T-helper 2 cell treated with Interferon-gamma antibody and Interleukin-4, amounts not matched to agents 100 ng/mL and 5 ng/mL, for 36 hours (primary cell): ENCODE data around the gene KRTAP19-3. TPM values are rescaled to one million over a fixed set of nuclear protein-coding genes. Genes with fewer than 3 reads are reported as not detected.

Experiments
- intact Hi-C: fragments of 100-400 bp; cut with micrococcal nuclease; formaldehyde crosslinking; loops from one replicate; pipeline ENCODE4 v1.15.1; 2023
- total RNA-seq: library from RNA; stranded (reverse); gene quantifications from 2 replicates; pipeline ENCODE4 v1.2.3, GENCODE V29; 2022

The KRTAP19-3 gene
- total RNA-seq: not detected in 2 replicates

GRCh38 chr21:30491963-30492428 lies at the start of gene KRTAP19-3:
TSS of gene KRTAP19-3 (minus strand) at chr21:30492013. CDS start at chr21:30491957, 56 bp downstream.
- intact Hi-C loops: no loop called here

- intact Hi-C loops: no loop called here
These were observed 27.1 kb upstream of the KRTAP19-3 start for GRCh38 chr21:30518876-30519275.

- intact Hi-C loops: no loop called here
These were observed 23.9 kb upstream of the KRTAP19-3 start for GRCh38 chr21:30515681-30516080.

GRCh38 chr21:30505621-30506205 lies 13.9 kb upstream of the KRTAP19-3 start:
- intact Hi-C loops: loop anchor here (2.0 kb wide), 1 partner anchor 581 kb away; no protein-coding TSS in a partner anchor

GRCh38 chr21:30502041-30502440 lies 10.2 kb upstream of the KRTAP19-3 start, which contains the start of gene KRTAP19-5:
TSS of gene KRTAP19-5 (minus strand) at chr21:30502141. CDS start at chr21:30502090, 51 bp downstream.
- intact Hi-C loops: no loop called here

- intact Hi-C loops: no loop called here
These were observed 5.3 kb upstream of the KRTAP19-3 start, which contains the start of gene KRTAP19-4 for GRCh38 chr21:30497065-30497464. TSS of gene KRTAP19-4 (minus strand) at chr21:30497165. CDS start at chr21:30497110, 55 bp downstream.

GRCh38 chr21:30487336-30487735 lies 4.5 kb downstream of the KRTAP19-3 start, which contains the start of gene KRTAP19-2:
TSS of gene KRTAP19-2 (minus strand) at chr21:30487436. CDS start at chr21:30487348, 88 bp downstream.
- intact Hi-C loops: no loop called here

- intact Hi-C loops: no loop called here
These were observed 5.6 kb downstream of the KRTAP19-3 start for GRCh38 chr21:30486180-30486579.

- intact Hi-C loops: no loop called here
These were observed 9.7 kb downstream of the KRTAP19-3 start for GRCh38 chr21:30482130-30482529.

GRCh38 chr21:30480145-30480544 lies 11.7 kb downstream of the KRTAP19-3 start, which contains the start of gene KRTAP19-1:
TSS of gene KRTAP19-1 (minus strand) at chr21:30480367. CDS start at chr21:30480317, 50 bp downstream.
- intact Hi-C loops: no loop called here

- intact Hi-C loops: no loop called here
These were observed 12.6 kb downstream of the KRTAP19-3 start for GRCh38 chr21:30479259-30479658.

- intact Hi-C loops: no loop called here
These were observed 13.8 kb downstream of the KRTAP19-3 start for GRCh38 chr21:30478004-30478403.

- intact Hi-C loops: no loop called here
These were observed 22.7 kb downstream of the KRTAP19-3 start for GRCh38 chr21:30468900-30469714.

GRCh38 chr21:30463713-30464112 lies 28.1 kb downstream of the KRTAP19-3 start:
- intact Hi-C loops: no loop called here

- intact Hi-C loops: no loop called here
These were observed 43.3 kb downstream of the KRTAP19-3 start for GRCh38 chr21:30448514-30448913.

- intact Hi-C loops: no loop called here
These were observed 44.8 kb downstream of the KRTAP19-3 start for GRCh38 chr21:30447056-30447455.

GRCh38 chr21:30444204-30444603 lies 47.6 kb downstream of the KRTAP19-3 start:
- intact Hi-C loops: no loop called here

- intact Hi-C loops: no loop called here
These were observed 48.6 kb downstream of the KRTAP19-3 start for GRCh38 chr21:30443226-30443625.
